Neuronal stem cell (in vitro differentiated cells): ENCODE data around the gene AKR1B1.
A peak's percentile ranks its signal among the peaks of the same experiment; 100 is the strongest.

Source experiments
- DNase-seq: peaks from one replicate; pipeline ENCODE4 v3.0.0-alpha.2; 2013; ENCODE audit warnings: low spot score
- H2AFZ ChIP-seq: one replicate; pipeline ENCODE4 v1.6.1; 2013; ENCODE audit warnings: mild to moderate bottlenecking, low read length, inconsistent platforms
- H2AK5ac ChIP-seq: 2 replicates; pipeline ENCODE4 v1.6.1; 2013; ENCODE audit warnings: low read depth, mild to moderate bottlenecking, inconsistent platforms, low read length, moderate library complexity, mixed read lengths
- H2BK120ac ChIP-seq: 2 replicates; pipeline ENCODE4 v1.6.1; 2013; ENCODE audit warnings: low read depth, mild to moderate bottlenecking, inconsistent platforms, low read length, moderate library complexity, mixed read lengths
- H2BK12ac ChIP-seq: one replicate; pipeline ENCODE4 v1.6.1; 2013; ENCODE audit warnings: low read length, inconsistent platforms
- H2BK15ac ChIP-seq: 2 replicates; pipeline ENCODE4 v1.6.1; 2013; ENCODE audit warnings: mild to moderate bottlenecking, low read length, inconsistent platforms, mixed read lengths
- H2BK5ac ChIP-seq: one replicate; pipeline ENCODE4 v1.6.1; 2013; ENCODE audit warnings: inconsistent platforms, mild to moderate bottlenecking, low read length, moderate library complexity
- H3K14ac ChIP-seq: one replicate; pipeline ENCODE4 v1.6.1; 2013; ENCODE audit warnings: low read length, inconsistent platforms
- H3K18ac ChIP-seq: 2 replicates; pipeline ENCODE4 v1.6.1; 2013; ENCODE audit warnings: low read length, inconsistent platforms
- H3K23ac ChIP-seq: 2 replicates; pipeline ENCODE4 v1.6.1; 2013; ENCODE audit warnings: low read depth, mild to moderate bottlenecking, mixed read lengths, low read length, inconsistent platforms; ENCODE audit not compliant: poor library complexity
- H3K27ac ChIP-seq: replicated peaks from 3 replicates; pipeline ENCODE4 v1.5.1; 2013; ENCODE audit warnings: low read length, inconsistent platforms
- H3K27me3 ChIP-seq, 3 experiments: 2 replicates each; pipeline ENCODE4 v1.6.1; 2013; ENCODE audit warnings: low read length in 3 of 3, mild to moderate bottlenecking in 2 of 3, inconsistent platforms in 1 of 3, low read depth in 1 of 3, mixed read lengths in 1 of 3, moderate library complexity in 1 of 3; ENCODE audit not compliant: control insufficient read depth in 3 of 3, insufficient read depth in 3 of 3
- H3K36me3 ChIP-seq, 2 donors: replicated peaks in 1 of 2; 2 replicates each; pipeline ENCODE4 v1.6.1; 2013; ENCODE audit warnings: low read length in 2 of 2; ENCODE audit not compliant: control insufficient read depth in 2 of 2, insufficient read depth in 2 of 2
- H3K4ac ChIP-seq: 2 replicates; pipeline ENCODE4 v1.6.1; 2013; ENCODE audit warnings: inconsistent platforms, mild to moderate bottlenecking, low read length, moderate library complexity
- H3K4me1 ChIP-seq, 2 donors: 1 replicate in 1 of 2; 2 replicates in 1 of 2; pipeline ENCODE4 v1.6.1; 2013; ENCODE audit warnings: low read length in 2 of 2, low read depth in 1 of 2; ENCODE audit not compliant: control insufficient read depth in 2 of 2, insufficient read depth in 1 of 2
- H3K4me2 ChIP-seq: one replicate; pipeline ENCODE4 v1.6.1; 2013; ENCODE audit warnings: mild to moderate bottlenecking, low read length, inconsistent platforms; ENCODE audit not compliant: insufficient read depth, poor library complexity, severe bottlenecking
- H3K4me3 ChIP-seq, 2 donors: 2 replicates each; pipeline ENCODE4 v1.5.1; 2013; ENCODE audit warnings: low read length in 2 of 2, mild to moderate bottlenecking in 2 of 2, inconsistent platforms in 1 of 2, moderate library complexity in 1 of 2
- H3K79me1 ChIP-seq: one replicate; pipeline ENCODE4 v1.6.1; 2013; ENCODE audit warnings: low read depth, mild to moderate bottlenecking, inconsistent platforms, low read length, moderate library complexity
- H3K9ac ChIP-seq: one replicate; pipeline ENCODE4 v1.6.1; 2013; ENCODE audit warnings: mild to moderate bottlenecking, low read depth, low read length, inconsistent platforms; ENCODE audit not compliant: poor library complexity
- H3K9me3 ChIP-seq, 2 donors: replicated peaks in 1 of 2; 2 replicates each; pipeline versions ENCODE3 to v1.6.1; 2013; ENCODE audit warnings: low read length in 2 of 2, mild to moderate bottlenecking in 2 of 2, inconsistent platforms in 1 of 2, low read depth in 1 of 2, mixed read lengths in 1 of 2, moderate library complexity in 1 of 2; ENCODE audit not compliant: control insufficient read depth in 2 of 2, insufficient read depth in 1 of 2
- H4K8ac ChIP-seq: one replicate; pipeline ENCODE4 v1.6.1; 2013; ENCODE audit warnings: low read depth, mild to moderate bottlenecking, inconsistent platforms, low read length, moderate library complexity
- H4K91ac ChIP-seq: one replicate; pipeline ENCODE4 v1.6.1; 2013; ENCODE audit warnings: low read length, low read depth, mild to moderate bottlenecking, inconsistent platforms; ENCODE audit not compliant: poor library complexity
- WGBS, 2 donors: extraction: QIAGEN DNeasy Blood & Tissue Kit; methylation state at CpG; one replicate each; pipeline ENCODE4 v1.1.7; 2013; ENCODE audit warnings: missing lambda C conversion rate in 2 of 2, mixed read lengths in 1 of 2; ENCODE audit not compliant: insufficient read length in 2 of 2, insufficient replicate concordance in 1 of 2; ENCODE audit errors: extremely low coverage in 2 of 2; 5-methylcytosine and 5-hydroxymethylcytosine counted together

Gene AKR1B1

DNA sequence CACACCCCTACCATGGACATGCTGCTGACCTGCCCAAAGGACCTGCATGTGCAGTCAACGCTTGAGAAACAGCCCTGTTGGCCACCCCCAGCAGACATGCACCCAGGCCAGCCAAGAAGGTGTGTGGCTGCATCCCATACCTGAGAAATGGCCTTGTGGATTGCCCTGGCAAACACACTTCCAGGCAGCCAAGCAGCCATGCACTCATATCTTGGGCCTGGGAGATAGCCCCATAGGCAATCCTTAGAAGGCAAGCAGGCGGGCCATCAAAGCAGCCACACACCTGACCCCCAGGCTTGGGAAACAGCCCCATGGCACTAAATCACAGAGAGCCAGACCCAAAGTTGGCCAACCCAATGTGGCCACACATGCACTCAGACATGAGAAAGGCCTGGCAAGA, 4.9 kb upstream of the AKR1B1 start:
- H4K91ac ChIP-seq: no peak overlapping the region
- no peak overlapping the region for H3K27ac ChIP-seq
- peaks cover 0 to 11% (median 0%) of the 10 kb centered on the region in 3 experiments for H3K27me3 ChIP-seq
- no peak overlapping the region for H4K8ac ChIP-seq
- no peak overlapping the region for H2AK5ac ChIP-seq
- no peak overlapping the region for H3K14ac ChIP-seq
- H3K9ac ChIP-seq: no peak overlapping the region
- no peak overlapping the region for H3K4me2 ChIP-seq
- no peak for DNase-seq
- no peaks in the 10 kb centered on the region for H3K79me1 ChIP-seq
- H2BK120ac ChIP-seq: no peak overlapping the region
- no CpG with 5 or more reads among the region's 2 CpGs for WGBS, 2 donors
- H2BK12ac ChIP-seq: no peak overlapping the region
- H3K9me3 ChIP-seq: peaks cover 4 to 15% of the 10 kb centered on the region in 2 donors
- no peaks in the 10 kb centered on the region for H3K36me3 ChIP-seq
- no peak overlapping the region for H2BK15ac ChIP-seq
- H3K23ac ChIP-seq: no peak overlapping the region
- no peak overlapping the region for H2AFZ ChIP-seq
- peak overlapping the region in 1 of 2 donors; percentile 21 for H3K4me3 ChIP-seq
- H3K4me1 ChIP-seq: peaks cover 1 to 4% of the 10 kb centered on the region in 2 donors
- H3K4ac ChIP-seq: no peak overlapping the region
- H3K18ac ChIP-seq: no peak overlapping the region
- H2BK5ac ChIP-seq: no peak overlapping the region

GRCh38 chr7:134462337-134462925, 3.5 kb upstream of the AKR1B1 start:
- peaks cover 0 to 11% (median 0%) of the 10 kb centered on the region in 3 experiments for H3K27me3 ChIP-seq
- no peak overlapping the region for H2BK12ac ChIP-seq
- H3K18ac ChIP-seq: no peak overlapping the region
- no CpG with 5 or more reads among the region's 5 CpGs for WGBS, 2 donors
- H3K4me1 ChIP-seq: peaks cover 3 to 8% of the 10 kb centered on the region in 2 donors
- H3K4me3 ChIP-seq: no peak overlapping the region
- H3K23ac ChIP-seq: no peak overlapping the region
- H2BK5ac ChIP-seq: no peak overlapping the region
- H3K9me3 ChIP-seq: peaks cover 4 to 15% of the 10 kb centered on the region in 2 donors
- peaks cover 0 to 3% of the 10 kb centered on the region in 2 donors for H3K36me3 ChIP-seq
- H3K14ac ChIP-seq: no peak overlapping the region
- H3K79me1 ChIP-seq: peaks cover 3% of the 10 kb centered on the region
- H2BK15ac ChIP-seq: no peak overlapping the region
- no peak overlapping the region for H3K4me2 ChIP-seq
- DNase-seq: no peak
- no peak overlapping the region for H2AFZ ChIP-seq
- H2AK5ac ChIP-seq: no peak overlapping the region
- H3K27ac ChIP-seq: no peak overlapping the region
- no peak overlapping the region for H2BK120ac ChIP-seq
- H3K4ac ChIP-seq: no peak overlapping the region
- H4K91ac ChIP-seq: no peak overlapping the region
- H3K9ac ChIP-seq: no peak overlapping the region
- H4K8ac ChIP-seq: no peak overlapping the region

- Histone ChIP-seq H3K9ac (no peak overlapping the region), H2AFZ (no peak overlapping the region), H3K4me3 (no peak overlapping the region), H3K27ac (no peak overlapping the region), H2AK5ac (no peak overlapping the region), H3K36me3 (peaks cover 0 to 9% of the 10 kb centered on the region in 2 donors), H3K23ac (no peak overlapping the region), H2BK120ac (no peak overlapping the region), H3K4ac (no peak overlapping the region), H2BK15ac (no peak overlapping the region), H4K8ac (no peak overlapping the region), H3K79me1 (peaks cover 3% of the 10 kb centered on the region), H3K18ac (no peak overlapping the region), H3K14ac (no peak overlapping the region), H2BK5ac (no peak overlapping the region), H3K4me2 (no peak overlapping the region), H3K9me3 (peaks cover 4 to 18% of the 10 kb centered on the region in 2 donors), H3K4me1 (peaks cover 3 to 8% of the 10 kb centered on the region in 2 donors), H4K91ac (no peak overlapping the region), H2BK12ac (no peak overlapping the region), H3K27me3 (peaks cover 0 to 11% (median 0%) of the 10 kb centered on the region in 3 experiments)
- no CpG with 5 or more reads among the region's 1 CpG for WGBS, 2 donors
- no peak for DNase-seq
Measured at GRCh38 chr7:134461916-134462315, 3.0 kb upstream of the AKR1B1 start.

GRCh38 chr7:134459981-134460380, 1.1 kb upstream of the AKR1B1 start:
- Histone ChIP-seq H3K9ac (no peak overlapping the region), H3K4me1 (peaks cover 3 to 8% of the 10 kb centered on the region in 2 donors), H3K27ac (no peak overlapping the region), H2BK120ac (no peak overlapping the region), H4K8ac (no peak overlapping the region), H3K23ac (no peak overlapping the region), H2AFZ (peak overlapping the region; percentile 88), H3K4ac (no peak overlapping the region), H2BK12ac (no peak overlapping the region), H3K14ac (no peak overlapping the region), H2BK15ac (no peak overlapping the region), H4K91ac (no peak overlapping the region), H3K27me3 (peaks cover 0 to 11% (median 0%) of the 10 kb centered on the region in 3 experiments), H3K9me3 (peaks cover 4 to 14% of the 10 kb centered on the region in 2 donors), H2BK5ac (no peak overlapping the region), H3K79me1 (peaks cover 3% of the 10 kb centered on the region), H2AK5ac (no peak overlapping the region), H3K4me2 (no peak overlapping the region), H3K36me3 (peaks cover 0 to 27% of the 10 kb centered on the region in 2 donors), H3K18ac (no peak overlapping the region), H3K4me3 (no peak overlapping the region)
- no CpG with 5 or more reads among the region's 2 CpGs for WGBS, 2 donors
- DNase-seq: no peak
